Measurements from ENCODE around the gene PCBP3.
"Not testable (repeated sequence)": the region's sequence is repeated elsewhere in the genome, so short reads cannot be mapped to it uniquely, and the experiment has no call there.

The PCBP3 gene

DNA sequence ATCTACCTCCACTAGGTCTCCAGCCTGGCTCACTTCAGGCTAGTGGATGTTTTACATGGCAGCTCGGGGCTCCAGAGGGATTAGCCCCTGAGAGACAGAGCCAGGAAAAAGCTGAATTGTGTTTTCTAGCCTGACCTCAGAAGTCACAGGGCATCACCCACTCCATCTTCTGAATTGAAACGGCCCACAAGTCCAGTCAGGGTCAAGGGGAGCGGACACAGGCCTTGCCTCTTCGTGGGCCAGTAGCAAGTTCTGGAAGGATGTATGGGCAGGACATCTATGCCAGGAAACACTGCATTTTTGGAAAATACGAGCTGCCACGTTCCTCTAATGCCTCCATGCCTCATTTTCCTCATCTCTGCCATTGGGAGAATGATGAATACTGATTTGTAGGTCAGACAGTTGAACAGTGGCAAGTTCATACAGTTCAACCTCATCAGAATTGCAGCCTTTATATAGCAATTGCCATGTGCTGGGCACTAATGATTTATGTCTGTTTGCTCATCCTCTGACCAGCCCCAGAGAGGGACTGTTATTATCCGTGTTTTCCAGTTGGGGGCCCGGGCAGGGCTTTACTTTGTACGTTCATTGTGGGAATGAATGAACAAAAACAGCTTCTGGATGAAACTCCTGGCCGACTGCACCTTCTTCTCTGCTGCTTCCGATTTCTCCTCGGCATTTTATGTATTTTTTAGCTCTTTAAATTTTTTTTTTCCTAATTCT, 23.2 kb upstream of the PCBP3 start:
- TF ChIP-seq, protein P1, sequence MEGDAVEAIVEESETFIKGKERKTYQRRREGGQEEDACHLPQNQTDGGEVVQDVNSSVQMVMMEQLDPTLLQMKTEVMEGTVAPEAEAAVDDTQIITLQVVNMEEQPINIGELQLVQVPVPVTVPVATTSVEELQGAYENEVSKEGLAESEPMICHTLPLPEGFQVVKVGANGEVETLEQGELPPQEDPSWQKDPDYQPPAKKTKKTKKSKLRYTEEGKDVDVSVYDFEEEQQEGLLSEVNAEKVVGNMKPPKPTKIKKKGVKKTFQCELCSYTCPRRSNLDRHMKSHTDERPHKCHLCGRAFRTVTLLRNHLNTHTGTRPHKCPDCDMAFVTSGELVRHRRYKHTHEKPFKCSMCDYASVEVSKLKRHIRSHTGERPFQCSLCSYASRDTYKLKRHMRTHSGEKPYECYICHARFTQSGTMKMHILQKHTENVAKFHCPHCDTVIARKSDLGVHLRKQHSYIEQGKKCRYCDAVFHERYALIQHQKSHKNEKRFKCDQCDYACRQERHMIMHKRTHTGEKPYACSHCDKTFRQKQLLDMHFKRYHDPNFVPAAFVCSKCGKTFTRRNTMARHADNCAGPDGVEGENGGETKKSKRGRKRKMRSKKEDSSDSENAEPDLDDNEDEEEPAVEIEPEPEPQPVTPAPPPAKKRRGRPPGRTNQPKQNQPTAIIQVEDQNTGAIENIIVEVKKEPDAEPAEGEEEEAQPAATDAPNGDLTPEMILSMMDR (IDR thresholded peaks at IDR 0.05; ENCODE audit: control extremely low read depth, extremely low read depth, low read depth, missing control alignments) = no peak
- no peak for DNase-seq (ENCODE audit: extremely low spot score)
- POLR2A ChIA-PET = no interaction called here
- CTCF ChIA-PET = interaction anchor here (1.2 to 1.9 kb wide), 3 partner anchors 17 to 23 kb away, joined by 3 to 6 read pairs (median 6); no protein-coding TSS in a partner anchor

DNA sequence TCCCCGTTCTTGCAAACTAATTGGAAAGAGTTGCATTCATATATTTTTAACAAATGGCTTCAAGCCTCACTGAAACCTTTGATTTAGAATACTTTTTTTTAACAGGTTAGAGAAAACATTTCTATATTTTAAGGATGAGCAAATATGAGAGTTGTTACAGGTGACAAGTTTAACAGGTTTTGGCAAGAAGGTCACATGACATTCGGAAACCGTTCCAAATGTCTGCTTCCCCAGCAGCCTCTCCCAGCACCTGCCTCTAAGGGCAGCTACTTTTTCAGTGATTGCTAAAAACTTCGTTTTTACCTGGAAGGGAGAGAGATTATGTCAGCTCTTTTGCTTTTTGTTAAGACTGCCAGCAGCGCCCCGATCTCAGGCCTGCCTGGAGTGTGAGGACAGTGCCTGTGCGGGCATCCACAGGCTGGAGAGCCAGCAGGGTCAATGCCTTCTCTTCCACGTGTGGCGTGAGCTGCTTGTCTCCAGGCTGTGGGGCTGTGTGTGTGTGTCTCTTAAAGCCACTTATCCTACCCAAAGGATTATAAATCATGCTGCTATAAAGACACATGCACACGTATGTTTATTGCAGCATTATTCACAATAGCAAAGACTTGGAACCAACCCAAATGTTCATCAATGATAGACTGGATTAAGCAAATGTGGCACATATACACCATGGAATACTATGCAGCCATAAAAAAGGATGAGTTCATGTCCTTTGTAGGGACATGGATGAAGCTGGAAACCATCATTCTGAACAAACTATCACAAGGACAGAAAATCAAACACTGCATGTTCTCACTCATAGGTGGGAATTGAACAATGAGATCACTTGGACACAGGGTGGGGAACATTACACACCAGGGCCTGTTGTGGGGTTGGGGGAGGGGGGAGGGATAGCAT, 21.8 kb upstream of the PCBP3 start:
- POLR2A ChIA-PET; DNase-seq (ENCODE audit: extremely low spot score): not testable (repeated sequence)
- CTCF ChIA-PET = interaction anchor here (1.2 to 1.9 kb wide), 3 partner anchors 15 to 25 kb away, joined by 3 to 6 read pairs (median 6); no protein-coding TSS in a partner anchor

DNA sequence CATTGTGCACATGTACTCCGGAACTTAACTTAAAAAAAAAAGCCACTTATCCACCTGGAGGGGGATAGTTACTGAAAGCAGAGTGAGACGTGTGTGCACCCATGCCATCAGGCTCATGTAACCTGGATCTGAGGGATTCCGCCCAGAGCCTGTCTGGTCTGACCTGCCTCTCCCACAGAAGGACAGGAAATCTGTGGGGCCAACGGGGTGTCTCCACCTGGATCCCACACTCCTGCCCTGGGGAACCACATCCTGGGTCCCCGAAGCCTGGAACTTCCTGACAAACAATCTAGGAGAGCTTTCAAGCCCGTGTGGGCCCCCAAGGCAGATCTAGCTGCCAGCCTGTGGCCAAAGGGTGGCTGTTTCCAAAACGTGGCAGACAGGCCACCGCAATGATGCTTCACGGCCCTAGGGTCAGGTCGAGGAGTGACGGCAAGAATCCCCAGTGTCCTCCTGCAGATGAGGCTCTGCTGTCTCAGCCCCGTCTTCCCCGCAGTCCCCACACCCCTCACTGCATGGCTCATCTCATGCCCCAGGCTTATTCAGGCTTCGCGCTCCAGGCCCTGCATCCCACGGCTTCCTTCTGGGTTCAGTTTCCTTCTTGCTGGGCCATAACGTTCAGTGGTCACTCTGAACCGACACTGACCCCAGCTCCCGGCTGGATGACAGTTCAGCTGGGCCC, 21.0 kb upstream of the PCBP3 start:
- CTCF ChIA-PET = no interaction called here
- no peak for DNase-seq (ENCODE audit: extremely low spot score)
- TF ChIP-seq, protein P1 (IDR thresholded peaks at IDR 0.05; ENCODE audit: control extremely low read depth, extremely low read depth, low read depth, missing control alignments) = no peak
- POLR2A ChIA-PET = no interaction called here

DNA sequence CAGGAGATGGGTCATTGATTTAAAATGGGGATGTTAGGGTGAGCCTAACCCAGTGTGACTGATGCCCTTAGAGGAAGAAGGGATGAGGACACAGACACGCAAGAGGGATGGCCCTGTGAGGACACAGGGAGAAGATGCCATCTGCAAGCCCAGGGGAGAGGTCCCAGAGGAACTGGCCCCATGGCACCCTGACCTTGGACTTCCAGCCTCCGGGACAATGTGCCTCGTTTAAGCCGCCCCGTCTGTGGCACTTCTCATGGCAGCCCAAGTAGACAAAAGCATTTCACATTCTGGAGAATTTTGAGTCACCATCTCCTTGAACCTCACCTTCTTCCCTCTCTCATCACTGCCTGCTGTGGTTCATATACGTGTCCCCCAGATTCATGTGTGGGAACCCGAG, 20.1 kb upstream of the PCBP3 start:
- no peak for DNase-seq (ENCODE audit: extremely low spot score)
- POLR2A ChIA-PET = no interaction called here
- CTCF ChIA-PET = no interaction called here
- TF ChIP-seq, protein P1 (IDR thresholded peaks at IDR 0.05; ENCODE audit: control extremely low read depth, extremely low read depth, low read depth, missing control alignments) = no peak

DNA sequence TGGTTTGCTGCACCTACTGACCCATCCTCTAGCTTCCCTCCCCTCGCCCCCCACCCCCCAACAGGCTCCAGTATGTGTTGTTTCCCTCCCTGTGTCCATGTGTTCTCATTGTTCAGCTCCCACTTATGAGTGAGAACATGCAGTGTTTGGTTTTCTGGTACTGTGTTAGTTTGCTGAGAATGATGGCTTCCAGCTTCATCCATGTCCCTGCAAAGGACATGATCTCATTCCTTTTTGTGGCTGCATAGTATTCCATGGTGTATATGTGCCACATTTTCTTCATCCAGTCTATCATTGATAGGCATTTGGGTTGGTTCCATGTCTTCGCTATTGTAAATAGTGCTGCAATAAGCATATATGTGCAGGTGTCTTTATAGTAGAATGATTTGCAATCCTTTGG, 17.4 kb upstream of the PCBP3 start:
- POLR2A ChIA-PET, CTCF ChIA-PET: not testable (repeated sequence)

DNA sequence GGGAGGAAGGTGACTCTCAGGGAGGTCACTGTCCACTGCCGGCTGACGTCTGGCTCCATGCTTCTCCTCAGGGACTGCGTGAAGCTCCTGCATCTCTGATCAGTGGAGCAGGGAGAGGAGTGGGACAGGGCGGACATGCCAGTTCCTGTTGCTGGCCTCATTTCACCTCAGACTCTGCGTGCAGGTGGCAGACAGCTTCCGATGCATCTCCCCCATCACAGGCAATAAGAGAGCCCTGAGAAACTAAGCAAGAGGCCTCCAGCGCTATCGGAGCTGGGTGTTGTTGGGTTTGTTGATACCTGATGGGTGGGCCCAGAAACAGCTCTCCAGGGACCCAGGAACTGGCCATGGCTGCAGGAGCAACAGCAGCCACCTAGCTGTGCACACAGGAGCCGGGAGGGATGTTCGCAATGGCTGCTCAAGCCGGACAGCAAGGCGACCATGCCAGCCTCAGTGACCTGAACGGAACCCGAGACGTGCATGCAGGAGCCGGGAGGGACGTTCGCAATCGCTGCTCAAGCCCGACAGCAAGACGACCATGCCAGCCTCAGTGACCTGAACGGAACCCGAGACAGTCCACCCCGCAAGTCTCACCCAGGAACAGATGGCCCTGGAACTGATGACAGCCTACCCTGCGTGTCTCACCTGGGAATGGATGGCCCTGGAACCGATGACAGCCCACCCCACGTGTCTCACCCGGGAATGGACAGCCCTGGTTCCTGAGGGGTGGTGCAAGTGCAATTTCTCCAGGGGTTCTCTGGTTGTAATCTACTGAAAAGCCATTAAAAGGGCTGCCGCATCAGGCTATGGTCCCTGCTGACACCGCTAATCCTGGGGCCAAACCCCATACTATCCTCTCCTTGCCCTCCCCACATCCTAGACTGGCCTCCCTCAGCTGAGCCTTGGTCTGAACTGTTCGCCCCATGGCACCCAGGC, 14.2 kb upstream of the PCBP3 start:
- no peak for DNase-seq (ENCODE audit: extremely low spot score)
- ChIA-PET POLR2A (no interaction called here), CTCF (interaction anchor here (1.3 kb wide), 1 partner anchor 22 kb away, joined by 3 read pairs; no protein-coding TSS in a partner anchor)
- TF ChIP-seq, protein P1 (IDR thresholded peaks at IDR 0.05; ENCODE audit: control extremely low read depth, extremely low read depth, low read depth, missing control alignments) = no peak

More for the DNA sequence above, 17.4 kb upstream of the PCBP3 start:
- DNase-seq (ENCODE audit: extremely low spot score) = not testable (repeated sequence)
